RWPE1 (cell line): Measurements from ENCODE around the gene ZNF326.
"Not testable (repeated sequence)": the region's sequence is repeated elsewhere in the genome, so short reads cannot be mapped to it uniquely, and the experiment has no call there.

Source experiments
- CTCF ChIA-PET: fragments of 350-600 bp; sonication (Branson Sonifier 250); formaldehyde crosslinking; extraction: SDS; loops from one replicate; lab custom pipeline; 2021; lab: Yijun Ruan, JAX
- POLR2A ChIA-PET: fragments of 400-600 bp; formaldehyde crosslinking; extraction: SDS; loops from one replicate; lab custom pipeline; 2020; ENCODE audit warnings: antibody characterized with exemption; ENCODE audit not compliant: low non-redundant PET; lab: Yijun Ruan, JAX
- DNase-seq: peaks from one replicate; pipeline ENCODE4 v3.0.0; 2012; ENCODE audit warnings: low spot score
- H3K27ac ChIP-seq: fragments of 450-650 bp; 2 replicates; pipeline ENCODE4 v1.5.1; 2017
- TF ChIP-seq, protein P1 (sequence below): fragments of 450-650 bp; conservative IDR thresholded peaks from 2 replicates; pipeline ENCODE4 v1.5.1; 2017; ENCODE audit warnings: low read depth, mild to moderate bottlenecking

ZNF326 gene

GRCh38 chr1:89974696-89975470 is 20.0 kb upstream of the ZNF326 start:
- ChIA-PET POLR2A (no interaction called here), CTCF (interaction anchor here (0.5 to 0.8 kb wide), 2 partner anchors 71 to 112 kb away, joined by 3 read pairs; no protein-coding TSS in a partner anchor)
- DNase-seq: peak; percentile 68
- TF ChIP-seq, protein P1, sequence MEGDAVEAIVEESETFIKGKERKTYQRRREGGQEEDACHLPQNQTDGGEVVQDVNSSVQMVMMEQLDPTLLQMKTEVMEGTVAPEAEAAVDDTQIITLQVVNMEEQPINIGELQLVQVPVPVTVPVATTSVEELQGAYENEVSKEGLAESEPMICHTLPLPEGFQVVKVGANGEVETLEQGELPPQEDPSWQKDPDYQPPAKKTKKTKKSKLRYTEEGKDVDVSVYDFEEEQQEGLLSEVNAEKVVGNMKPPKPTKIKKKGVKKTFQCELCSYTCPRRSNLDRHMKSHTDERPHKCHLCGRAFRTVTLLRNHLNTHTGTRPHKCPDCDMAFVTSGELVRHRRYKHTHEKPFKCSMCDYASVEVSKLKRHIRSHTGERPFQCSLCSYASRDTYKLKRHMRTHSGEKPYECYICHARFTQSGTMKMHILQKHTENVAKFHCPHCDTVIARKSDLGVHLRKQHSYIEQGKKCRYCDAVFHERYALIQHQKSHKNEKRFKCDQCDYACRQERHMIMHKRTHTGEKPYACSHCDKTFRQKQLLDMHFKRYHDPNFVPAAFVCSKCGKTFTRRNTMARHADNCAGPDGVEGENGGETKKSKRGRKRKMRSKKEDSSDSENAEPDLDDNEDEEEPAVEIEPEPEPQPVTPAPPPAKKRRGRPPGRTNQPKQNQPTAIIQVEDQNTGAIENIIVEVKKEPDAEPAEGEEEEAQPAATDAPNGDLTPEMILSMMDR: no peak
- H3K27ac ChIP-seq: peak overlapping the region; percentile 78

- POLR2A ChIA-PET: no interaction called here
- H3K27ac ChIP-seq: peak overlapping the region; percentile 78
- CTCF ChIA-PET: interaction anchor here (0.5 to 0.8 kb wide), 2 partner anchors 70 to 113 kb away, joined by 3 read pairs; no protein-coding TSS in a partner anchor
- DNase-seq: no peak
- TF ChIP-seq, protein P1: no peak
These were observed 19.3 kb upstream of the ZNF326 start for GRCh38 chr1:89975540-89976125.

GRCh38 chr1:89978755-89979154 is 16.2 kb upstream of the ZNF326 start:
- POLR2A ChIA-PET: no interaction called here

DNA sequence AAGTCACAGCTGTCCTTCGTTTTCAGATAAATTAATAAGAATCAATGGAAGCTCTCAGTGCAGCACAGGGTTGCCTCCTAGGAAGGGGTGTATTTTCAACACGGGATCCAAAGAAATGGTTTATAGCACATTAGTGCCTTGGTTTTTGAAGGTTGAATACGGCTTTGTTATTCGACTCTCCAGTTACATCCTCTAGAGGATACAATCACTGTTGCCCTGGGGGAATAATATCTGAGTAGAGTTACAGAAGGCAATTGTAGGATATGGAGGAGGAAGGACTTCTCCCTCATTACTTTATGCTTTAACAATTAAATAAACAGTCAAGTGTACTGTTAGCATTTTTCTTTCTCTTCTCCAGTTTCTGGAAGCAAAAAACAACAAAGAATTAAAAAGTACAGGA is 14.3 kb upstream of the ZNF326 start:
- POLR2A ChIA-PET: no interaction called here

More at GRCh38 chr1:89978755-89979154, 16.2 kb upstream of the ZNF326 start:
- TF ChIP-seq, protein P1: no peak
- DNase-seq: no peak
- no peak overlapping the region for H3K27ac ChIP-seq
- CTCF ChIA-PET: interaction anchor here (0.6 to 0.7 kb wide), 2 partner anchors 171 to 381 kb away, joined by 3 to 4 read pairs; no protein-coding TSS in a partner anchor

GRCh38 chr1:89982846-89983245 is 12.1 kb upstream of the ZNF326 start:
- POLR2A ChIA-PET, DNase-seq, H3K27ac ChIP-seq: not testable (repeated sequence)
- CTCF ChIA-PET: interaction anchor here (0.7 kb wide), 1 partner anchor 868 kb away, joined by 3 read pairs; no protein-coding TSS in a partner anchor

More for the DNA sequence above, 14.3 kb upstream of the ZNF326 start:
- no peak for DNase-seq
- CTCF ChIA-PET: no interaction called here
- H3K27ac ChIP-seq: no peak overlapping the region
- TF ChIP-seq, protein P1: no peak

GRCh38 chr1:89984564-89985116 is 10.3 kb upstream of the ZNF326 start:
- CTCF ChIA-PET: interaction anchor here (0.6 to 2.0 kb wide), 2 partner anchors 9 to 180 kb away, joined by 4 to 11 read pairs; no protein-coding TSS in a partner anchor
- DNase-seq, H3K27ac ChIP-seq, POLR2A ChIA-PET: not testable (repeated sequence)

DNA sequence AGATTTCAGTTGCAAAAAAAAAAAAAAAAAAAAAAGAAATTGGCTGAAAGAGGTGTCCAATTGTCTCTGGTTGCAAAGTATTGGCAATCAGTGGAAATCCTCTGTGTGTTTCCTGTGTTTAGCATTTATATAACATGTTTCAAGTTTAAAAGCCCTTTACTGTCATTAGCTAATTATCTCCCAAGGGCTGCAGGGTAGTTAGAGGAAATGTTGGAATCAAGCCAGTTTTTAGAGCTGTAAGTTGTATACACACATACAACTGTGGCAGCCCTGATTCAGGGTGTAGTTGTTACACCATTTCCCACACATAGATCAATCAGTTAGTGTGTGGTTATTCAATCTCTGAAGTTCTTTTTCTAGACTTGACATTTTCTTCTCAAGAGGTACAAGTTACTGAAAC is 8.9 kb upstream of the ZNF326 start:
- DNase-seq: no peak
- CTCF ChIA-PET: interaction anchor here (0.6 kb wide), 1 partner anchor 103 kb away, joined by 4 read pairs; no protein-coding TSS in a partner anchor
- POLR2A ChIA-PET: no interaction called here
- no peak overlapping the region for H3K27ac ChIP-seq
- TF ChIP-seq, protein P1: no peak
